HUES64 (cell line): ENCODE results near the gene SAC3D1.
A peak's percentile ranks its signal among the peaks of the same experiment; 100 is the strongest.
"Not testable (repeated sequence)": the region's sequence is repeated elsewhere in the genome, so short reads cannot be mapped to it uniquely, and the experiment has no call there.

Experiments used
- H3K27ac ChIP-seq: 2 replicates; pipeline ENCODE4 v1.7.0; 2013; ENCODE audit warnings: low read depth, low read length, inconsistent platforms
- H3K27me3 ChIP-seq: 2 replicates; pipeline ENCODE4 v1.6.1; 2013; ENCODE audit warnings: mild to moderate bottlenecking, low read length; ENCODE audit not compliant: insufficient read depth
- H3K36me3 ChIP-seq: 2 replicates; pipeline ENCODE4 v1.6.1; 2013; ENCODE audit warnings: mild to moderate bottlenecking, low read length; ENCODE audit not compliant: insufficient read depth
- H3K4me1 ChIP-seq: 2 replicates; pipeline ENCODE4 v1.6.1; 2013; ENCODE audit warnings: mild to moderate bottlenecking, low read length, moderate library complexity; ENCODE audit not compliant: insufficient read depth
- H3K4me3 ChIP-seq: 2 replicates; pipeline ENCODE4 v1.5.1; 2013; ENCODE audit warnings: mild to moderate bottlenecking, low read length, moderate library complexity
- H3K9ac ChIP-seq: 2 replicates; pipeline ENCODE4 v1.6.1; 2013; ENCODE audit warnings: mild to moderate bottlenecking, low read depth, low read length
- H3K9me3 ChIP-seq: 2 replicates; pipeline ENCODE4 v1.6.1; 2013; ENCODE audit warnings: low read depth, low read length; ENCODE audit not compliant: insufficient read depth
- WGBS: fragments of 150-250, 120-280 bp; methylation state at CpG from one replicate; pipeline ENCODE4 v1.1.7; 2013; ENCODE audit warnings: missing lambda C conversion rate; 5-methylcytosine and 5-hydroxymethylcytosine counted together

Gene SAC3D1

GRCh38 chr11:65008016-65008415, 33.0 kb upstream of the SAC3D1 start:
- Histone ChIP-seq H3K4me1 (peaks cover under 1% of the 10 kb centered on the region; the same call in 1 of the 2 replicates), H3K9ac (no peak overlapping the region), H3K4me3 (no peak overlapping the region), H3K9me3 (no peaks in the 10 kb centered on the region), H3K27ac (no peak overlapping the region), H3K27me3 (no peaks in the 10 kb centered on the region), H3K36me3 (no peaks in the 10 kb centered on the region)
- WGBS: 88% methylated on average over 7 of the region's 7 CpGs

GRCh38 chr11:65008873-65009272, 32.1 kb upstream of the SAC3D1 start:
- WGBS: 100% methylated on average over 1 of the region's 2 CpGs

GRCh38 chr11:65013130-65013887, 27.7 kb upstream of the SAC3D1 start:
- 18% methylated on average over 22 of the region's 22 CpGs for WGBS
- H3K27me3 ChIP-seq: no peaks in the 10 kb centered on the region
- peak overlapping the region; percentile 97 for H3K27ac ChIP-seq
- H3K4me3 ChIP-seq: peak overlapping the region; percentile 77
- peaks cover 4% of the 10 kb centered on the region; the same call in 1 of the 2 replicates for H3K4me1 ChIP-seq
- H3K9ac ChIP-seq: peak overlapping the region; percentile 83
- H3K9me3 ChIP-seq: no peaks in the 10 kb centered on the region
- H3K36me3 ChIP-seq: peaks cover 9% of the 10 kb centered on the region

More at GRCh38 chr11:65008873-65009272, 32.1 kb upstream of the SAC3D1 start:
- H3K27me3 ChIP-seq: no peaks in the 10 kb centered on the region
- H3K36me3 ChIP-seq: no peaks in the 10 kb centered on the region
- no peak overlapping the region for H3K27ac ChIP-seq
- no peak overlapping the region for H3K4me3 ChIP-seq
- peaks cover 4% of the 10 kb centered on the region; the same call in 1 of the 2 replicates for H3K4me1 ChIP-seq
- no peaks in the 10 kb centered on the region for H3K9me3 ChIP-seq
- no peak overlapping the region for H3K9ac ChIP-seq

- Histone ChIP-seq H3K9me3 (no peaks in the 10 kb centered on the region), H3K36me3 (peaks cover 16% of the 10 kb centered on the region), H3K4me3 (peak within 1 kb of the TSS; percentile 77), H3K4me1 (peaks cover 4% of the 10 kb centered on the region; the same call in 1 of the 2 replicates), H3K9ac (peak within 1 kb of the TSS; percentile 83), H3K27ac (peak within 1 kb of the TSS; percentile 97), H3K27me3 (no peaks in the 10 kb centered on the region)
- WGBS: under 1% methylated on average over 96 of the region's 96 CpGs
These were observed 26.9 kb upstream of the SAC3D1 start, which contains the start of gene ARL2 for GRCh38 chr11:65013888-65014725. TSS of gene ARL2 (plus strand) at chr11:65014160. CDS start at chr11:65014208, 48 bp downstream.

GRCh38 chr11:65014726-65015227, 26.2 kb upstream of the SAC3D1 start:
- 43% methylated on average over 23 of the region's 23 CpGs for whole genome bisulfite sequencing

GRCh38 chr11:65016705-65017104, 24.3 kb upstream of the SAC3D1 start:
- H3K36me3 ChIP-seq: peaks cover 34% of the 10 kb centered on the region
- no peaks in the 10 kb centered on the region for H3K27me3 ChIP-seq
- no peak overlapping the region for H3K4me3 ChIP-seq
- 89% methylated on average over 4 of the region's 4 CpGs for WGBS
- no peak overlapping the region for H3K27ac ChIP-seq
- peaks cover 4% of the 10 kb centered on the region; the same call in 1 of the 2 replicates for H3K4me1 ChIP-seq
- no peaks in the 10 kb centered on the region for H3K9me3 ChIP-seq
- H3K9ac ChIP-seq: no peak overlapping the region

More at GRCh38 chr11:65014726-65015227, 26.2 kb upstream of the SAC3D1 start:
- H3K4me3 ChIP-seq: peak overlapping the region; percentile 77
- no peaks in the 10 kb centered on the region for H3K27me3 ChIP-seq
- H3K4me1 ChIP-seq: peaks cover 4% of the 10 kb centered on the region; the same call in 1 of the 2 replicates
- H3K36me3 ChIP-seq: peaks cover 21% of the 10 kb centered on the region
- no peaks in the 10 kb centered on the region for H3K9me3 ChIP-seq
- H3K27ac ChIP-seq: peak overlapping the region; percentile 97; the same call in 1 of the 2 replicates
- peak overlapping the region; percentile 83 for H3K9ac ChIP-seq

GRCh38 chr11:65017937-65018336, 23.1 kb upstream of the SAC3D1 start:
- no peaks in the 10 kb centered on the region for H3K9me3 ChIP-seq
- no peaks in the 10 kb centered on the region for H3K27me3 ChIP-seq
- no peak overlapping the region for H3K27ac ChIP-seq
- peaks cover 4% of the 10 kb centered on the region; the same call in 1 of the 2 replicates for H3K4me1 ChIP-seq
- WGBS: 94% methylated on average over 6 of the region's 6 CpGs
- H3K36me3 ChIP-seq: peaks cover 39% of the 10 kb centered on the region
- H3K9ac ChIP-seq: no peak overlapping the region
- H3K4me3 ChIP-seq: no peak overlapping the region

- Histone ChIP-seq H3K9ac (no peak overlapping the region), H3K9me3 (no peaks in the 10 kb centered on the region), H3K27me3 (no peaks in the 10 kb centered on the region), H3K4me1 (no peaks in the 10 kb centered on the region), H3K27ac (no peak overlapping the region), H3K4me3 (no peak overlapping the region), H3K36me3 (peaks cover 39% of the 10 kb centered on the region)
- WGBS: 91% methylated on average over 7 of the region's 7 CpGs
These were observed 21.2 kb upstream of the SAC3D1 start for GRCh38 chr11:65019824-65020223.

- peaks cover 39% of the 10 kb centered on the region for H3K36me3 ChIP-seq
- no peak overlapping the region for H3K4me3 ChIP-seq
- WGBS: 93% methylated on average over 3 of the region's 3 CpGs
- H3K27me3 ChIP-seq: no peaks in the 10 kb centered on the region
- no peaks in the 10 kb centered on the region for H3K9me3 ChIP-seq
- H3K4me1 ChIP-seq: no peaks in the 10 kb centered on the region
- no peak overlapping the region for H3K27ac ChIP-seq
- H3K9ac ChIP-seq: no peak overlapping the region
These were observed 20.0 kb upstream of the SAC3D1 start for GRCh38 chr11:65021003-65021402.

- H3K9ac ChIP-seq: no peak overlapping the region
- H3K36me3 ChIP-seq: peaks cover 39% of the 10 kb centered on the region
- WGBS: 97% methylated on average over 11 of the region's 11 CpGs
- no peaks in the 10 kb centered on the region for H3K9me3 ChIP-seq
- no peak overlapping the region for H3K27ac ChIP-seq
- H3K4me3 ChIP-seq: no peak overlapping the region
- no peaks in the 10 kb centered on the region for H3K27me3 ChIP-seq
- no peaks in the 10 kb centered on the region for H3K4me1 ChIP-seq
These were observed 19.5 kb upstream of the SAC3D1 start for GRCh38 chr11:65021509-65021908.

GRCh38 chr11:65023502-65023901, 17.5 kb upstream of the SAC3D1 start:
- H3K27ac ChIP-seq, H3K9me3 ChIP-seq, H3K4me1 ChIP-seq, H3K9ac ChIP-seq, H3K4me3 ChIP-seq, H3K27me3 ChIP-seq: not testable (repeated sequence)
- peaks cover 28% of the 10 kb centered on the region for H3K36me3 ChIP-seq
- 94% methylated on average over 8 of the region's 8 CpGs for WGBS
